Astrocyte (in vitro differentiated cells and primary cell): ENCODE measurements around the gene PRR36. TPM values are rescaled to one million over a fixed set of nuclear protein-coding genes. Genes with fewer than 3 reads are reported as not detected.
A peak's percentile ranks its signal among the peaks of the same experiment; 100 is the strongest.

ENCODE experiments used
- DNase-seq: peaks from one replicate; pipeline ENCODE4 v3.0.0-alpha.2; 2010; ENCODE audit warnings: low read depth
- FAIRE-seq: peaks from 2 replicates; lab custom pipeline; 2011; peaks lifted over from hg19 to GRCh38; lab: Jason Lieb, UNC
- H2AFZ ChIP-seq: 2 replicates; pipeline ENCODE4 v1.6.0; 2012; ENCODE audit warnings: low read depth, low read length, inconsistent platforms
- H3K27ac ChIP-seq: 2 replicates; pipeline ENCODE4 v1.5.1; 2011; ENCODE audit warnings: low read depth, low read length, inconsistent platforms
- H3K27me3 ChIP-seq: 2 replicates; pipeline ENCODE4 v1.6.0; 2011; ENCODE audit warnings: low read length, inconsistent platforms; ENCODE audit not compliant: insufficient read depth
- H3K36me3 ChIP-seq: 2 replicates; pipeline ENCODE4 v1.5.1; 2011; ENCODE audit warnings: low read length, inconsistent platforms; ENCODE audit not compliant: insufficient read depth
- H3K4me1 ChIP-seq: 2 replicates; pipeline ENCODE4 v1.5.1; 2011; ENCODE audit warnings: low read length, inconsistent platforms; ENCODE audit not compliant: insufficient read depth
- H3K4me2 ChIP-seq: 2 replicates; pipeline ENCODE4 v1.6.0; 2012; ENCODE audit warnings: low read length, inconsistent platforms
- H3K4me3 ChIP-seq: 2 replicates; pipeline ENCODE4 v1.5.1; 2011; ENCODE audit warnings: low read depth, mild to moderate bottlenecking, low read length, inconsistent platforms; ENCODE audit not compliant: insufficient read depth
- H3K79me2 ChIP-seq: 2 replicates; pipeline ENCODE4 v1.6.0; 2012; ENCODE audit warnings: mild to moderate bottlenecking, low read length, inconsistent platforms; ENCODE audit not compliant: insufficient read depth
- H3K9ac ChIP-seq: 2 replicates; pipeline ENCODE4 v1.6.0; 2012; ENCODE audit warnings: mild to moderate bottlenecking, low read length, inconsistent platforms
- H3K9me3 ChIP-seq: 2 replicates; pipeline ENCODE4 v1.5.1; 2012; ENCODE audit warnings: low read depth, mild to moderate bottlenecking, low read length, inconsistent platforms; ENCODE audit not compliant: insufficient read depth
- H4K20me1 ChIP-seq: 2 replicates; pipeline ENCODE4 v1.6.0; 2012; ENCODE audit warnings: low read length, inconsistent platforms; ENCODE audit not compliant: insufficient read depth
- H3K27ac Mint-ChIP-seq: one replicate; pipeline ENCODE4 v1.8.0; 2021; ENCODE audit warnings: mild to moderate bottlenecking, mixed read lengths; ENCODE audit not compliant: unreplicated experiment
- H3K27me3 Mint-ChIP-seq: one replicate; pipeline ENCODE4 v1.8.0; 2021; ENCODE audit warnings: low read depth, mixed read lengths; ENCODE audit not compliant: unreplicated experiment
- H3K36me3 Mint-ChIP-seq: one replicate; pipeline ENCODE4 v1.8.0; 2021; ENCODE audit warnings: low read depth, mixed read lengths; ENCODE audit not compliant: unreplicated experiment
- H3K4me1 Mint-ChIP-seq: one replicate; pipeline ENCODE4 v1.8.0; 2021; ENCODE audit warnings: low read depth, mixed read lengths; ENCODE audit not compliant: unreplicated experiment
- H3K4me3 Mint-ChIP-seq: one replicate; pipeline ENCODE4 v1.8.0; 2021; ENCODE audit warnings: mild to moderate bottlenecking, moderate library complexity, mixed read lengths; ENCODE audit not compliant: unreplicated experiment
- H3K9me3 Mint-ChIP-seq: one replicate; pipeline ENCODE4 v1.8.0; 2021; ENCODE audit warnings: mild to moderate bottlenecking, mixed read lengths; ENCODE audit not compliant: unreplicated experiment
- EZH2 ChIP-seq: IDR thresholded peaks from 2 replicates; pipeline ENCODE4 v1.6.1; 2012; ENCODE audit warnings: mild to moderate bottlenecking, low read length, inconsistent platforms; ENCODE audit not compliant: insufficient read depth
- total RNA-seq: library from RNA; stranded (reverse); gene quantifications from 2 replicates; pipeline ENCODE4 v1.2.1, GENCODE V29; 2021
- TF ChIP-seq, protein P1 (sequence below): IDR thresholded peaks from 2 replicates; pipeline ENCODE4 v1.5.1; 2011; ENCODE audit warnings: low read depth, mild to moderate bottlenecking, inconsistent platforms, low read length, moderate library complexity; ENCODE audit not compliant: insufficient read depth

Gene PRR36
- total RNA-seq, 1 donor from 2014 or later = 1.3 TPM

DNA sequence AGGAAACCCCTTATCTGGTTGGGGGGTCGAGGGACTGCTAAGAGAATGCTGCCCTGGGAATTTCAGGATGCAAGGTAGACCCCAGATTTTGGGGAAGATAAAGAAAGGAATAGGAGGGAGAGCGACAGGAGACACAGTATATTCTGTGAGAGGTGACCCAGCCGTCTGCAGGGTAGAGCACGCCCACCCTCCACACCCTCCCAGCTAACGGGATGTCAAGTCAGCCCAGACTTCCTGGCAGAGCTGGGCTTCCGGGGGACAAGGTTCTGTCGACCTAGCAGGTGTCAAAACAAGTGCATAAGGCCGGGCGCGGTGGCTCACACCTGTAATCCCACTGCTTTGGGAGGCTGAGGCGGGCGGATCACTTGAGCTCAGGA lies 695 bp upstream of the PRR36 start:
- TF ChIP-seq EZH2 = no peak
- TF ChIP-seq, protein P1, sequence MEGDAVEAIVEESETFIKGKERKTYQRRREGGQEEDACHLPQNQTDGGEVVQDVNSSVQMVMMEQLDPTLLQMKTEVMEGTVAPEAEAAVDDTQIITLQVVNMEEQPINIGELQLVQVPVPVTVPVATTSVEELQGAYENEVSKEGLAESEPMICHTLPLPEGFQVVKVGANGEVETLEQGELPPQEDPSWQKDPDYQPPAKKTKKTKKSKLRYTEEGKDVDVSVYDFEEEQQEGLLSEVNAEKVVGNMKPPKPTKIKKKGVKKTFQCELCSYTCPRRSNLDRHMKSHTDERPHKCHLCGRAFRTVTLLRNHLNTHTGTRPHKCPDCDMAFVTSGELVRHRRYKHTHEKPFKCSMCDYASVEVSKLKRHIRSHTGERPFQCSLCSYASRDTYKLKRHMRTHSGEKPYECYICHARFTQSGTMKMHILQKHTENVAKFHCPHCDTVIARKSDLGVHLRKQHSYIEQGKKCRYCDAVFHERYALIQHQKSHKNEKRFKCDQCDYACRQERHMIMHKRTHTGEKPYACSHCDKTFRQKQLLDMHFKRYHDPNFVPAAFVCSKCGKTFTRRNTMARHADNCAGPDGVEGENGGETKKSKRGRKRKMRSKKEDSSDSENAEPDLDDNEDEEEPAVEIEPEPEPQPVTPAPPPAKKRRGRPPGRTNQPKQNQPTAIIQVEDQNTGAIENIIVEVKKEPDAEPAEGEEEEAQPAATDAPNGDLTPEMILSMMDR = no peak
- Histone ChIP-seq H3K4me3 (no peak overlapping the region), H3K79me2 (no peaks in the 10 kb centered on the region), H3K27me3 (peaks cover 12% of the 10 kb centered on the region), H3K9me3 (no peaks in the 10 kb centered on the region), H3K4me1 (peaks cover 7% of the 10 kb centered on the region), H4K20me1 (no peaks in the 10 kb centered on the region), H3K4me2 (no peak overlapping the region), H2AFZ (no peak overlapping the region), H3K27ac (no peak overlapping the region), H3K36me3 (no peaks in the 10 kb centered on the region), H3K9ac (no peak overlapping the region)
- FAIRE-seq (no peak), DNase-seq (no peak)
- Mint-ChIP-seq H3K4me3 (peak overlapping the region; percentile 45), H3K4me1 (peaks cover 9% of the 10 kb centered on the region), H3K27ac (no peak overlapping the region), H3K9me3 (no peaks in the 10 kb centered on the region), H3K27me3 (peaks cover 14% of the 10 kb centered on the region), H3K36me3 (no peaks in the 10 kb centered on the region)

DNA sequence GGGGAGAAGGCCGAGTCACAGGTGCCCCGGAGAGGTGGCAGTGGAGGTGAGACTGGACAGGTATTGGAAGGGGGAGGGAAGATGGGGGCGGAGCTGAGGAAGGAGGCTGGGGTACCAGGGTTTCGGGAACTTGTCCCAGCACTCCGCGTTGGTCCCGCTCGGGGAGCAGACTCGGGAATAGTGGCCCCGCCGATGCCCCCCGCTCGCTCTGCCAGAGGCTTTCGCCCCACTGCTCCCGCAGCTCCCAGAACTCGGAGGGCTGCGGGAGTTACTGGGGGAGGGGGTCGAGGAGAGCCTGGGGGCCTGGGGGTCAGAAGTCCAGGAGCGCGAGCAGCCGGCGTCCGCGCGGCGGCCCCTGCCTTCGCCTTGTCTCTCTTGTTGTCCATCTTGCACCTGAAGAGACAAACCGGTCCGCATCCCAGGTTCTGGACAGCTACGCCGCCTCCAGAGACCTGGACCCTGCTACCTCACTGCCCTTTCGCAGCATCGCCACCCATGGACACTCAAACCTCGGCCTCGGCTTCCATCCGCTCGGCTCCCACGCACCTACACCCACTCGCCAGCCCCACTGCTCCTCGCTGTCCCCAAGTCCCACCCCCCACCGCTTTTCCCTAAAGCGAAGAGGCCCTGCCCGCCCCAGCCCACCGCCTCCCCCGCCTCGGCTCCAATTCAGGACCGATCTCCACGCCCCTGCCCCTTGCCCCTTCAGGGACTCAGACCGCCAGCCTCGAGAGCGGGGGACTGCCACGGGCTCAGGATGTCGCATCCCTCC lies 700 bp downstream of the PRR36 start:
- peak overlapping the region; percentile 74 for H3K4me2 ChIP-seq
- H3K27me3 ChIP-seq = peaks cover 12% of the 10 kb centered on the region
- H3K4me3 ChIP-seq = no peak overlapping the region
- peaks cover 12% of the 10 kb centered on the region for H3K4me1 ChIP-seq
- H3K9me3 Mint-ChIP-seq = no peaks in the 10 kb centered on the region
- H3K4me3 Mint-ChIP-seq = peak overlapping the region; percentile 77
- no peaks in the 10 kb centered on the region for H3K36me3 Mint-ChIP-seq
- H3K9ac ChIP-seq = no peak overlapping the region
- H3K79me2 ChIP-seq = no peaks in the 10 kb centered on the region
- peak; percentile 96 for TF ChIP-seq EZH2
- TF ChIP-seq, protein P1 = no peak
- no peak overlapping the region for H3K27ac ChIP-seq
- peaks cover 9% of the 10 kb centered on the region for H3K4me1 Mint-ChIP-seq
- no peaks in the 10 kb centered on the region for H4K20me1 ChIP-seq
- no peaks in the 10 kb centered on the region for H3K36me3 ChIP-seq
- H2AFZ ChIP-seq = no peak overlapping the region
- H3K9me3 ChIP-seq = no peaks in the 10 kb centered on the region
- FAIRE-seq (no peak), DNase-seq (no peak)
- no peak overlapping the region for H3K27ac Mint-ChIP-seq
- peaks cover 14% of the 10 kb centered on the region for H3K27me3 Mint-ChIP-seq
